HCT116 (cell line): ENCODE data around the gene SH3TC1.

Experiments used
- ATF3 ChIP-seq: IDR thresholded peaks from 2 replicates; pipeline ENCODE4 v1.6.1; 2012
- CBX3 ChIP-seq: IDR thresholded peaks from 2 replicates; pipeline ENCODE4 v1.6.1; 2012; ENCODE audit warnings: low read depth
- CEBPB ChIP-seq: IDR thresholded peaks from 2 replicates; pipeline ENCODE4 v1.6.1; 2012; ENCODE audit warnings: low read depth
- CTCF ChIP-seq, 3 experiments: fragments of 200-600 bp in 1 of 3; sonication (generic) in 1 of 3; IDR thresholded peaks in 2 of 3; conservative IDR thresholded peaks in 1 of 3; 2 replicates each; pipeline ENCODE4 v1.5.1; 2012 to 2017; ENCODE audit warnings: low read depth in 2 of 3, low read length in 2 of 3, antibody characterized with exemption in 1 of 3, borderline replicate concordance in 1 of 3, control low read depth in 1 of 3, mild to moderate bottlenecking in 1 of 3, mixed read lengths in 1 of 3, mixed run types in 1 of 3, moderate library complexity in 1 of 3; ENCODE audit not compliant: insufficient read depth in 1 of 3
- EGR1 ChIP-seq: IDR thresholded peaks from 2 replicates; pipeline ENCODE4 v1.6.1; 2012; ENCODE audit warnings: low read depth
- EZH2phosphoT487 ChIP-seq: fragments of 200-600 bp; IDR thresholded peaks from 2 replicates; pipeline ENCODE4 v1.6.1; 2018; ENCODE audit warnings: antibody characterized with exemption, borderline replicate concordance
- FOSL1 ChIP-seq: IDR thresholded peaks from 2 replicates; pipeline ENCODE4 v1.6.1; 2012; ENCODE audit warnings: low read depth
- JUND ChIP-seq: IDR thresholded peaks from 2 replicates; pipeline ENCODE4 v1.6.1; 2012
- POLR2A ChIP-seq: IDR thresholded peaks from 2 replicates; pipeline ENCODE4 v1.7.0; 2011; ENCODE audit warnings: borderline replicate concordance; ENCODE audit not compliant: insufficient read depth, insufficient read length; ENCODE audit errors: extremely low read depth
- POLR2AphosphoS5 ChIP-seq: IDR thresholded peaks from 2 replicates; pipeline ENCODE4 v1.6.1; 2011; ENCODE audit warnings: mild to moderate bottlenecking, low read depth, low read length, moderate library complexity
- SIN3A ChIP-seq: IDR thresholded peaks from 2 replicates; pipeline ENCODE4 v1.6.1; 2012; ENCODE audit warnings: low read depth
- TCF7L2 ChIP-seq: IDR thresholded peaks from 2 replicates; pipeline ENCODE4 v1.7.0; 2011; ENCODE audit warnings: borderline replicate concordance, inconsistent platforms; ENCODE audit not compliant: insufficient read depth, insufficient read length; ENCODE audit errors: extremely low read depth

- TF ChIP-seq CTCF (IDR thresholded peaks at IDR 0.05 in 2 of 3, conservative IDR thresholded peaks at IDR 0.05 in 1 of 3; ENCODE audit: borderline replicate concordance in 1 of 3, insufficient read depth in 1 of 3, low read depth in 2 of 3, low read length in 2 of 3), result no peak
- no peak for TF ChIP-seq POLR2AphosphoS5
- TF ChIP-seq POLR2A, result no peak
- TF ChIP-seq JUND, result no peak
- TF ChIP-seq ATF3, result no peak
- no peak for TF ChIP-seq FOSL1
- TF ChIP-seq SIN3A, result no peak
- no peak for TF ChIP-seq TCF7L2
- no peak for TF ChIP-seq CBX3
- TF ChIP-seq EZH2phosphoT487, result no peak
- no peak for TF ChIP-seq EGR1
- TF ChIP-seq CEBPB, result no peak
These were observed 82.5 kb downstream of the SH3TC1 start for GRCh38 chr4:8281519-8282133.
